Measurements from ENCODE around the gene CD300LF.

DNA sequence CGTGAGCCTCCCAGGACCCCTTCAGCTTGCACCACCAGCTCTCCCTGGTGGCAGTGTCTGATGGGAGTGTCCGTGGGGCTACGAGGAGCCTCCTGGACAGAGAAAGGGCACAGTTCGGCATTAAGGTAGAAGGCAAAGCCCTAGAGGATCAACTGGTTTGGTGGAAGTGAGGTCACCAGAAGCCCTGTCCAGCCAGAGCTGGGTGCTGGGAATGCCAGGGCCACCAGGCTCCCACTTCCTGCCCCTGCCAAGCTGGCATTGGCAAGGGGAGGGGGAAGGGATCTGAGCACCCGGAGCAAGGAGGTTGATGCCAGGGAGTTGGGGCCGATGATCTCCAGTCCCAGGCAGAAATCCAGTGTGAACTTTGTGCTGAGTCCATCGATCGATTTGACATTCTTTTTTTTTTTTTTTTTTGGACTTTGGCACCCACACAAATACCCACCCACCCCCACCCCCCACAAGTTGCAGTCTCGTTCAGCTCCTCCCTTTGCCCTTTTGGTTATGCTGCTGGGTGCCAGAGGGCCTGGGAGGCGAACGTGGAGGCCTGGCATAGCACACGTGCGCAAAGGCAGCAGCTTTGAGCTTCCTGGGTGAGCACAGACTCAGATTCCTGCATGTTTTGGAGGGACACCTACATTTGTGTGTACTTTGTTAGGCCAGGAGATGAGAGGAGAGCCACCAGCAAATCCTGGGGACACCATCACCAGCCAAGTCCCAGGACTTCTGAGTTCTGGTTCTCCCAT is 37.8 kb upstream of the CD300LF start:
- TF ChIP-seq YY1 (IDR thresholded peaks at IDR 0.05; ENCODE audit: insufficient read depth, insufficient read length) (no peak), SUZ12 (IDR thresholded peaks at IDR 0.05; ENCODE audit: extremely low read depth, insufficient read depth, insufficient read length) (no peak), ZNF274 (IDR thresholded peaks at IDR 0.05; ENCODE audit: low read depth, low read length) (no peak)
